Skeletal muscle satellite cell (primary cell): ENCODE measurements around the gene TENT4A.

Experiments
- H3K27me3 ChIP-seq: 2 replicates; pipeline ENCODE4 v1.7.0; 2013; ENCODE audit warnings: low read length; ENCODE audit not compliant: control insufficient read depth, insufficient read depth
- H3K36me3 ChIP-seq: 2 replicates; pipeline ENCODE4 v1.7.0; 2013; ENCODE audit warnings: mild to moderate bottlenecking, control low read depth, low read length; ENCODE audit not compliant: insufficient read depth
- H3K4me1 ChIP-seq: 2 replicates; pipeline ENCODE4 v1.7.0; 2013; ENCODE audit warnings: low read length; ENCODE audit not compliant: control insufficient read depth, insufficient read depth
- H3K4me2 ChIP-seq: 2 replicates; pipeline ENCODE4 v1.7.0; 2013; ENCODE audit warnings: mild to moderate bottlenecking, low read length
- H3K4me3 ChIP-seq: 2 replicates; pipeline ENCODE4 v1.7.0; 2013; ENCODE audit warnings: low read length
- H3K9ac ChIP-seq: 2 replicates; pipeline ENCODE4 v1.7.0; 2013; ENCODE audit warnings: mild to moderate bottlenecking, low read depth, low read length, moderate library complexity
- H3K9me3 ChIP-seq: replicated peaks from 2 replicates; pipeline ENCODE4 v1.7.0; 2013; ENCODE audit warnings: mild to moderate bottlenecking, control low read depth, low read length

The TENT4A gene

GRCh38 chr5:6727231-6727630 is 14.0 kb downstream of the TENT4A start:
- no peak overlapping the region for H3K4me3 ChIP-seq
- H3K9me3 ChIP-seq: no peaks in the 10 kb centered on the region
- peaks cover 55% of the 10 kb centered on the region for H3K4me1 ChIP-seq
- H3K36me3 ChIP-seq: peaks cover 24% of the 10 kb centered on the region
- H3K4me2 ChIP-seq: no peak overlapping the region
- H3K27me3 ChIP-seq: no peaks in the 10 kb centered on the region
- no peak overlapping the region for H3K9ac ChIP-seq

GRCh38 chr5:6728011-6728794 is 15.0 kb downstream of the TENT4A start:
- peaks cover 24% of the 10 kb centered on the region for H3K36me3 ChIP-seq
- H3K4me3 ChIP-seq: no peak overlapping the region
- H3K4me2 ChIP-seq: no peak overlapping the region
- H3K9ac ChIP-seq: no peak overlapping the region
- no peaks in the 10 kb centered on the region for H3K9me3 ChIP-seq
- peaks cover 55% of the 10 kb centered on the region for H3K4me1 ChIP-seq
- no peaks in the 10 kb centered on the region for H3K27me3 ChIP-seq

- Histone ChIP-seq H3K4me1 (peaks cover 55% of the 10 kb centered on the region), H3K36me3 (peaks cover 20% of the 10 kb centered on the region), H3K9ac (no peak overlapping the region), H3K4me2 (no peak overlapping the region), H3K27me3 (no peaks in the 10 kb centered on the region), H3K4me3 (no peak overlapping the region), H3K9me3 (no peaks in the 10 kb centered on the region)
Observed at GRCh38 chr5:6728795-6729183, 15.6 kb downstream of the TENT4A start.

GRCh38 chr5:6729386-6730310 is 16.4 kb downstream of the TENT4A start:
- H3K4me3 ChIP-seq: no peak overlapping the region
- no peaks in the 10 kb centered on the region for H3K27me3 ChIP-seq
- H3K4me2 ChIP-seq: peak overlapping the region; percentile 56
- no peaks in the 10 kb centered on the region for H3K9me3 ChIP-seq
- H3K9ac ChIP-seq: no peak overlapping the region
- H3K36me3 ChIP-seq: peaks cover 14% of the 10 kb centered on the region
- H3K4me1 ChIP-seq: peaks cover 57% of the 10 kb centered on the region

GRCh38 chr5:6730407-6730806 is 17.2 kb downstream of the TENT4A start:
- Histone ChIP-seq H3K4me3 (no peak overlapping the region), H3K9ac (no peak overlapping the region), H3K36me3 (peaks cover 11% of the 10 kb centered on the region), H3K4me2 (no peak overlapping the region), H3K9me3 (no peaks in the 10 kb centered on the region), H3K4me1 (peaks cover 59% of the 10 kb centered on the region), H3K27me3 (no peaks in the 10 kb centered on the region)

- H3K4me1 ChIP-seq: peaks cover 59% of the 10 kb centered on the region
- H3K4me2 ChIP-seq: no peak overlapping the region
- H3K36me3 ChIP-seq: peaks cover 7% of the 10 kb centered on the region
- no peak overlapping the region for H3K4me3 ChIP-seq
- no peaks in the 10 kb centered on the region for H3K9me3 ChIP-seq
- H3K27me3 ChIP-seq: no peaks in the 10 kb centered on the region
- H3K9ac ChIP-seq: no peak overlapping the region
Observed at GRCh38 chr5:6730807-6731206, 17.6 kb downstream of the TENT4A start.

GRCh38 chr5:6731465-6732237 is 18.4 kb downstream of the TENT4A start:
- H3K9ac ChIP-seq: peak overlapping the region; percentile 81
- no peaks in the 10 kb centered on the region for H3K9me3 ChIP-seq
- peaks cover 59% of the 10 kb centered on the region for H3K4me1 ChIP-seq
- peaks cover under 1% of the 10 kb centered on the region for H3K36me3 ChIP-seq
- peak overlapping the region; percentile 64 for H3K4me3 ChIP-seq
- H3K27me3 ChIP-seq: no peaks in the 10 kb centered on the region
- peak overlapping the region; percentile 84 for H3K4me2 ChIP-seq

- peaks cover 6% of the 10 kb centered on the region for H3K36me3 ChIP-seq
- H3K4me2 ChIP-seq: peak overlapping the region; percentile 84
- H3K4me1 ChIP-seq: peaks cover 59% of the 10 kb centered on the region
- no peaks in the 10 kb centered on the region for H3K9me3 ChIP-seq
- H3K27me3 ChIP-seq: no peaks in the 10 kb centered on the region
- peak overlapping the region; percentile 81 for H3K9ac ChIP-seq
- H3K4me3 ChIP-seq: peak overlapping the region; percentile 64
Observed at GRCh38 chr5:6732634-6733410, 19.6 kb downstream of the TENT4A start.

GRCh38 chr5:6733411-6734242 is 20.4 kb downstream of the TENT4A start:
- peak overlapping the region; percentile 81 for H3K9ac ChIP-seq
- peak overlapping the region; percentile 64 for H3K4me3 ChIP-seq
- no peaks in the 10 kb centered on the region for H3K9me3 ChIP-seq
- H3K27me3 ChIP-seq: no peaks in the 10 kb centered on the region
- peaks cover 15% of the 10 kb centered on the region for H3K36me3 ChIP-seq
- peak overlapping the region; percentile 84 for H3K4me2 ChIP-seq
- peaks cover 59% of the 10 kb centered on the region for H3K4me1 ChIP-seq

GRCh38 chr5:6734243-6734700 is 21.0 kb downstream of the TENT4A start:
- peaks cover 21% of the 10 kb centered on the region for H3K36me3 ChIP-seq
- H3K9me3 ChIP-seq: no peaks in the 10 kb centered on the region
- no peak overlapping the region for H3K4me3 ChIP-seq
- H3K4me1 ChIP-seq: peaks cover 54% of the 10 kb centered on the region
- H3K4me2 ChIP-seq: peak overlapping the region; percentile 84
- H3K27me3 ChIP-seq: no peaks in the 10 kb centered on the region
- no peak overlapping the region for H3K9ac ChIP-seq
